ENCODE data around the gene ABCC4.

ABCC4 gene

GRCh38 chr13:95050800-95051615 is 250.2 kb downstream of the ABCC4 start:
- H3K36me3 ChIP-seq (ENCODE audit: insufficient read depth, low read length): no peaks in the 10 kb centered on the region
- no peak overlapping the region for H3K9ac ChIP-seq (ENCODE audit: low read length)
- no peak overlapping the region for H3K4me3 ChIP-seq (ENCODE audit: low read depth in 1 of 2, low read length in 2 of 2)
- no peaks in the 10 kb centered on the region for H3K9me3 ChIP-seq (ENCODE audit: low read length)
- H3K27ac ChIP-seq (ENCODE audit: low read depth, low read length): no peak overlapping the region
- no peaks in the 10 kb centered on the region for H3K4me1 ChIP-seq (ENCODE audit: insufficient read depth, low read length)
- no peaks in the 10 kb centered on the region for H3K27me3 ChIP-seq (ENCODE audit: control insufficient read depth in 1 of 2, insufficient read depth in 2 of 2, low read length in 2 of 2)

GRCh38 chr13:95049772-95050171 is 251.5 kb downstream of the ABCC4 start:
- H3K27ac ChIP-seq (ENCODE audit: low read depth, low read length): no peak overlapping the region
- no peak overlapping the region for H3K9ac ChIP-seq (ENCODE audit: low read length)
- no peak overlapping the region for H3K4me3 ChIP-seq (ENCODE audit: low read depth in 1 of 2, low read length in 2 of 2)

DNA sequence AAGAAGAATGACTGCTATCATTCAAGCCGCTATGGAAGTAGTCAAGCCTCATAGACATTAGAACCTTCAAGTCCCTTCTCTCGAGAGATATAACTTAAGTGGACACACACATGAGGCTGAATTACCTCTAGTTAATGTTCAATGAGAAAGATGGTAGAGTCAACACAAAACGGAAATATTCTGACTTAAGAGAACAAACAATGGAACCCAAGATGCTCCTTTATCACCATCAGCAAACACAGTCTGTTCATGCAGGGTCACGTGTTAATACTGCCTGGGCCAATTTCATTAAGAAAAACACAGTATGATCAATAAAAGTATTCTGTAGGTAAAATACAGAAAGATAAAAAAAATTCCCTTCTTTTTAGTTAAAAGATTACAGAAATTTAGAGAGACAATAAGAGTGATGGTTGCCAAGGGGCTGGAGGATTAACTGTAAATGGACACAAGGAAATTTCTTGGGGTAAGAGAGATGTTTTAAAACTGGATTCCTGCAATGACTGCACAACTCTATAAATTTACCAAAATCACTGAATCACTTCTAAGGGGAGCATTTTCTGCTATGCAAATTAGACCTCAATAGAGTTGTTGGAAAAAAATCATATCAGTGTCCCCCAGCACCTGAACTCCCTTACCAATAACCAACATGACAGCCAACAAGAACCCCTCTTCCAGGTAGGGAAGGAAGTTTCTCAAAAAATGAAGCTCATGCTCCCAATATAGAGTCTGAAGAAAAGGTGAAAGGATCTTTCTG is 256.6 kb downstream of the ABCC4 start:
- Histone ChIP-seq H3K27ac (ENCODE audit: low read depth, low read length) (no peak overlapping the region), H3K4me3 (ENCODE audit: low read depth in 1 of 2, low read length in 2 of 2) (no peak overlapping the region), H3K9ac (ENCODE audit: low read length) (no peak overlapping the region), H3K27me3 (ENCODE audit: control insufficient read depth in 1 of 2, insufficient read depth in 2 of 2, low read length in 2 of 2) (no peaks in the 10 kb centered on the region), H3K36me3 (ENCODE audit: insufficient read depth, low read length) (no peaks in the 10 kb centered on the region), H3K4me1 (ENCODE audit: insufficient read depth, low read length) (no peaks in the 10 kb centered on the region), H3K9me3 (ENCODE audit: low read length) (no peaks in the 10 kb centered on the region)

More at GRCh38 chr13:95049772-95050171, 251.5 kb downstream of the ABCC4 start:
- Histone ChIP-seq H3K27me3 (ENCODE audit: control insufficient read depth in 1 of 2, insufficient read depth in 2 of 2, low read length in 2 of 2) (no peaks in the 10 kb centered on the region), H3K4me1 (ENCODE audit: insufficient read depth, low read length) (no peaks in the 10 kb centered on the region), H3K36me3 (ENCODE audit: insufficient read depth, low read length) (no peaks in the 10 kb centered on the region), H3K9me3 (ENCODE audit: low read length) (no peaks in the 10 kb centered on the region)

GRCh38 chr13:95039415-95039814 is 261.8 kb downstream of the ABCC4 start:
- H3K4me1 ChIP-seq (ENCODE audit: insufficient read depth, low read length): no peaks in the 10 kb centered on the region
- H3K9me3 ChIP-seq (ENCODE audit: low read length): no peaks in the 10 kb centered on the region
- no peak overlapping the region for H3K9ac ChIP-seq (ENCODE audit: low read length)
- H3K27ac ChIP-seq (ENCODE audit: low read depth, low read length): no peak overlapping the region
- H3K27me3 ChIP-seq (ENCODE audit: control insufficient read depth in 1 of 2, insufficient read depth in 2 of 2, low read length in 2 of 2): no peaks in the 10 kb centered on the region
- peaks cover 5% of the 10 kb centered on the region for H3K36me3 ChIP-seq (ENCODE audit: insufficient read depth, low read length)
- H3K4me3 ChIP-seq (ENCODE audit: low read depth in 1 of 2, low read length in 2 of 2): no peak overlapping the region

GRCh38 chr13:95038949-95039348 is 262.3 kb downstream of the ABCC4 start:
- no peak overlapping the region for H3K9ac ChIP-seq (ENCODE audit: low read length)
- H3K36me3 ChIP-seq (ENCODE audit: insufficient read depth, low read length): peaks cover 9% of the 10 kb centered on the region
- no peak overlapping the region for H3K27ac ChIP-seq (ENCODE audit: low read depth, low read length)
- H3K4me3 ChIP-seq (ENCODE audit: low read depth in 1 of 2, low read length in 2 of 2): no peak overlapping the region
- no peaks in the 10 kb centered on the region for H3K4me1 ChIP-seq (ENCODE audit: insufficient read depth, low read length)
- no peaks in the 10 kb centered on the region for H3K27me3 ChIP-seq (ENCODE audit: control insufficient read depth in 1 of 2, insufficient read depth in 2 of 2, low read length in 2 of 2)
- no peaks in the 10 kb centered on the region for H3K9me3 ChIP-seq (ENCODE audit: low read length)

DNA sequence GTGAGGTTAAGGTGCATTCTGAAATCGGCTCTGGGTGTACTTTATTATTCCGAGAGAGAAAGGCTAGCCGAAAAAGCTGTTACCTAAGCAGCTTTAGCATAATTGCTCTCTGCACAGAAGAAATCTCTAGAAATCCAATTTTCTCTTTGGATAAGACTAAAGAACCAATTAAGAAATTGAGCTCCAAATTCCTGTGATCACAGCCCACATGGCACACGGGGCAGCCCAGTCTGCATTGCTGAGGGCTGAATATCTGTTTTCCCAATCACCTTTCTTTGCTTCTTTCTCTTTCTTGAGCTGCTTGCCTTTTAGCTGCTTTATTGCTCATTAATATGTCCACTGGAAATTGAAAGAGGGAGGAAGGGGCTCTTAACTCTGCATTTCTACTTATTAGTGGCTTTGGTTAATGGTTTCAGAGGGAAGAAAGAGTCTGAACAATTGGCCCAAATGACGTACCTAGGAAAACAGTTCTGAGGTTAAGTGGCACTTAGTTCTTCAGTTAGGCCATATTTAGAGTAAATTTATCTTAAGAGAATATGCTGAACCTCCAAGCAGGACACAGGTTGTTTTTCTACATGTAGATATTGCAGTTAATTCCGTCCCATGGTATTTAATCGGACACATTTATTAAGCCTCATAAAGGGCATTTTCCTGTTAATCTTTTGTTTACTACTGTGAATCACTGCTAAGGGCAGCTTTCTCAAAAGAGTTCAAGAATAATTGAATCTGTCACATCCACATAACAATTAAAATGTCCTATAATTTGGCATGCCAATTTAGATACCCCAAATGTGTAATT is 265.7 kb downstream of the ABCC4 start:
- H3K4me3 ChIP-seq (ENCODE audit: low read depth in 1 of 2, low read length in 2 of 2): no peak overlapping the region
- H3K4me1 ChIP-seq (ENCODE audit: insufficient read depth, low read length): no peaks in the 10 kb centered on the region
- peaks cover 10% of the 10 kb centered on the region for H3K36me3 ChIP-seq (ENCODE audit: insufficient read depth, low read length)
- no peaks in the 10 kb centered on the region for H3K27me3 ChIP-seq (ENCODE audit: control insufficient read depth in 1 of 2, insufficient read depth in 2 of 2, low read length in 2 of 2)
- no peaks in the 10 kb centered on the region for H3K9me3 ChIP-seq (ENCODE audit: low read length)
- H3K9ac ChIP-seq (ENCODE audit: low read length): no peak overlapping the region
- no peak overlapping the region for H3K27ac ChIP-seq (ENCODE audit: low read depth, low read length)

DNA sequence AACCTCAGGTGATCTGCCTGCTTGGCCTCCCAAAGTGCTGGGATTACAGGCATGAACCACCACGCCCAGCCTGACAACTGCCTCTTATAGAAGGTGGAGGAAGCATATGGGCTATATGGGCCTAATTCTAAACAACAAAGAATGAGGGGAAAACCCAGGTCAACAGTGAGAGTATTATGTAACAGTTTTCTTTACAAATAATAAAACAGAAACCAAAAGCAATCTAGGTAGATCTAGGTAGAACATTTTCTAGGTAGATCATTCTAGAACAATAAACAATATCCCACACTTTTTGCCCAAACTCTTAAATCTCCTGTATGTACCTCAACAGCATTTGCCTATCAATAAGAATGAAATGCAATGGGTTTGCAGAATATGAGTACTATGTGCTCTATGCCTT is 267.4 kb downstream of the ABCC4 start:
- peaks cover 10% of the 10 kb centered on the region for H3K36me3 ChIP-seq (ENCODE audit: insufficient read depth, low read length)
- no peaks in the 10 kb centered on the region for H3K9me3 ChIP-seq (ENCODE audit: low read length)
- no peak overlapping the region for H3K27ac ChIP-seq (ENCODE audit: low read depth, low read length)
- no peak overlapping the region for H3K4me3 ChIP-seq (ENCODE audit: low read depth in 1 of 2, low read length in 2 of 2)
- no peaks in the 10 kb centered on the region for H3K27me3 ChIP-seq (ENCODE audit: control insufficient read depth in 1 of 2, insufficient read depth in 2 of 2, low read length in 2 of 2)
- no peak overlapping the region for H3K9ac ChIP-seq (ENCODE audit: low read length)
- no peaks in the 10 kb centered on the region for H3K4me1 ChIP-seq (ENCODE audit: insufficient read depth, low read length)

- Histone ChIP-seq H3K36me3 (ENCODE audit: insufficient read depth, low read length) (peaks cover 6% of the 10 kb centered on the region), H3K9me3 (ENCODE audit: low read length) (no peaks in the 10 kb centered on the region), H3K27ac (ENCODE audit: low read depth, low read length) (no peak overlapping the region), H3K4me1 (ENCODE audit: insufficient read depth, low read length) (no peaks in the 10 kb centered on the region), H3K4me3 (ENCODE audit: low read depth in 1 of 2, low read length in 2 of 2) (no peak overlapping the region), H3K27me3 (ENCODE audit: control insufficient read depth in 1 of 2, insufficient read depth in 2 of 2, low read length in 2 of 2) (no peaks in the 10 kb centered on the region), H3K9ac (ENCODE audit: low read length) (no peak overlapping the region)
Measured at GRCh38 chr13:95032121-95032520, 269.1 kb downstream of the ABCC4 start.

GRCh38 chr13:95030821-95031343 is 270.4 kb downstream of the ABCC4 start:
- Histone ChIP-seq H3K4me1 (ENCODE audit: insufficient read depth, low read length) (no peaks in the 10 kb centered on the region), H3K9me3 (ENCODE audit: low read length) (no peaks in the 10 kb centered on the region), H3K27me3 (ENCODE audit: control insufficient read depth in 1 of 2, insufficient read depth in 2 of 2, low read length in 2 of 2) (no peaks in the 10 kb centered on the region), H3K27ac (ENCODE audit: low read depth, low read length) (no peak overlapping the region), H3K9ac (ENCODE audit: low read length) (no peak overlapping the region), H3K36me3 (ENCODE audit: insufficient read depth, low read length) (peaks cover 6% of the 10 kb centered on the region), H3K4me3 (ENCODE audit: low read depth in 1 of 2, low read length in 2 of 2) (no peak overlapping the region)

- Histone ChIP-seq H3K9me3 (ENCODE audit: low read length) (no peaks in the 10 kb centered on the region), H3K36me3 (ENCODE audit: insufficient read depth, low read length) (no peaks in the 10 kb centered on the region), H3K4me3 (ENCODE audit: low read depth in 1 of 2, low read length in 2 of 2) (no peak overlapping the region), H3K27me3 (ENCODE audit: control insufficient read depth in 1 of 2, insufficient read depth in 2 of 2, low read length in 2 of 2) (no peaks in the 10 kb centered on the region), H3K27ac (ENCODE audit: low read depth, low read length) (no peak overlapping the region), H3K4me1 (ENCODE audit: insufficient read depth, low read length) (no peaks in the 10 kb centered on the region), H3K9ac (ENCODE audit: low read length) (no peak overlapping the region)
Measured at GRCh38 chr13:95027638-95028037, 273.6 kb downstream of the ABCC4 start.

DNA sequence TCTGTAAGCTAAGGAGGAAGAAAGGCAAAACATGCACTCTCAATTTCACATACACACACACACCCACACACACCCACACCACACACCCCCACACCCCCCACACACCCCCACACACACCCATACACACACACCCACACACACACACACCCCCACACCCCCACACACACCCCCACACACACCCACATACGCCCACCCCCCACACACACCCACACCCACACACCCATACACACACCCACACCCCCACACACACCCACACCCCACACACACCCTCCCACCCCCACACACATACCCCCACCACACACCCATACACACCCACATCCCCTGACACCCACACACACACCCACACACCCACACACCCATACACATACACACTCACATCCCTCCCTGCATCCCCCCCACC is 276.1 kb downstream of the ABCC4 start:
- no peak overlapping the region for H3K9ac ChIP-seq (ENCODE audit: low read length)
- no peaks in the 10 kb centered on the region for H3K27me3 ChIP-seq (ENCODE audit: control insufficient read depth in 1 of 2, insufficient read depth in 2 of 2, low read length in 2 of 2)
- H3K4me3 ChIP-seq (ENCODE audit: low read depth in 1 of 2, low read length in 2 of 2): no peak overlapping the region
- H3K9me3 ChIP-seq (ENCODE audit: low read length): no peaks in the 10 kb centered on the region
- no peak overlapping the region for H3K27ac ChIP-seq (ENCODE audit: low read depth, low read length)
- no peaks in the 10 kb centered on the region for H3K36me3 ChIP-seq (ENCODE audit: insufficient read depth, low read length)
- no peaks in the 10 kb centered on the region for H3K4me1 ChIP-seq (ENCODE audit: insufficient read depth, low read length)

All from muscle layer of colon (tissue), 2 donors.